ENCODE data around the gene BRSK2. TPM values are rescaled to one million over a fixed set of nuclear protein-coding genes. Genes with fewer than 3 reads are reported as not detected.
"Not testable (repeated sequence)": the region's sequence is repeated elsewhere in the genome, so short reads cannot be mapped to it uniquely, and the experiment has no call there.

The BRSK2 gene
- polyA plus RNA-seq, 2 donors, result 0.90 to 1.1 TPM

GRCh38 chr11:1414650-1415049 lies 24.9 kb downstream of the BRSK2 start:
- H3K4me1 ChIP-seq (ENCODE audit: control insufficient read depth in 2 of 2, insufficient read depth in 2 of 2, low read length in 1 of 2), result no peaks in the 10 kb centered on the region
- no peak overlapping the region for H3K27ac ChIP-seq (ENCODE audit: low read depth in 2 of 2, low read length in 1 of 2)
- no peaks in the 10 kb centered on the region for H3K27me3 ChIP-seq (ENCODE audit: control insufficient read depth in 1 of 2, insufficient read depth in 2 of 2, low read length in 2 of 2)
- H3K9me3 ChIP-seq (ENCODE audit: control insufficient read depth in 2 of 2, insufficient read depth in 1 of 2, low read depth in 1 of 2, low read length in 1 of 2), result peaks cover 10 to 17% of the 10 kb centered on the region in 2 donors
- no peaks in the 10 kb centered on the region for H3K36me3 ChIP-seq (ENCODE audit: control insufficient read depth in 2 of 2, insufficient read depth in 2 of 2, low read length in 1 of 2)
- no peak overlapping the region for H3K4me3 ChIP-seq (ENCODE audit: low read depth in 1 of 2, low read length in 2 of 2)
- 87 to 90% methylated on average over 22 of the region's 22 CpGs for WGBS, 2 donors

- Histone ChIP-seq H3K36me3 (ENCODE audit: control insufficient read depth in 2 of 2, insufficient read depth in 2 of 2, low read length in 1 of 2) (no peaks in the 10 kb centered on the region), H3K27me3 (ENCODE audit: control insufficient read depth in 1 of 2, insufficient read depth in 2 of 2, low read length in 2 of 2) (no peaks in the 10 kb centered on the region), H3K4me1 (ENCODE audit: control insufficient read depth in 2 of 2, insufficient read depth in 2 of 2, low read length in 1 of 2) (no peaks in the 10 kb centered on the region), H3K9me3 (ENCODE audit: control insufficient read depth in 2 of 2, insufficient read depth in 1 of 2, low read depth in 1 of 2, low read length in 1 of 2) (peaks cover 12 to 22% of the 10 kb centered on the region in 2 donors), H3K27ac (ENCODE audit: low read depth in 2 of 2, low read length in 1 of 2) (no peak overlapping the region), H3K4me3 (ENCODE audit: low read depth in 1 of 2, low read length in 2 of 2) (no peak overlapping the region)
- 84 to 85% methylated on average over 7 of the region's 7 CpGs for WGBS, 2 donors
Measured at GRCh38 chr11:1415631-1416030, 25.9 kb downstream of the BRSK2 start.

- 86 to 98% methylated on average over 1 of the region's 1 CpG for WGBS, 2 donors
- not testable (repeated sequence) for H3K27me3 ChIP-seq (ENCODE audit: control insufficient read depth in 1 of 2, insufficient read depth in 2 of 2, low read length in 2 of 2)
- peaks cover 12 to 25% of the 10 kb centered on the region in 2 donors for H3K9me3 ChIP-seq (ENCODE audit: control insufficient read depth in 2 of 2, insufficient read depth in 1 of 2, low read depth in 1 of 2, low read length in 1 of 2)
Measured at GRCh38 chr11:1418192-1418795, 28.6 kb downstream of the BRSK2 start.

GRCh38 chr11:1419811-1420210 lies 30.1 kb downstream of the BRSK2 start:
- H3K9me3 ChIP-seq (ENCODE audit: control insufficient read depth in 2 of 2, insufficient read depth in 1 of 2, low read depth in 1 of 2, low read length in 1 of 2), result peaks cover 12 to 21% of the 10 kb centered on the region in 2 donors
- no peaks in the 10 kb centered on the region for H3K36me3 ChIP-seq (ENCODE audit: control insufficient read depth in 2 of 2, insufficient read depth in 2 of 2, low read length in 1 of 2)
- WGBS, 2 donors, result 84 to 91% methylated on average over 17 of the region's 17 CpGs
- H3K27me3 ChIP-seq (ENCODE audit: control insufficient read depth in 1 of 2, insufficient read depth in 2 of 2, low read length in 2 of 2), result no peaks in the 10 kb centered on the region
- no peak overlapping the region for H3K4me3 ChIP-seq (ENCODE audit: low read depth in 1 of 2, low read length in 2 of 2)
- H3K27ac ChIP-seq (ENCODE audit: low read depth in 2 of 2, low read length in 1 of 2), result no peak overlapping the region
- no peaks in the 10 kb centered on the region for H3K4me1 ChIP-seq (ENCODE audit: control insufficient read depth in 2 of 2, insufficient read depth in 2 of 2, low read length in 1 of 2)

More at GRCh38 chr11:1418192-1418795, 28.6 kb downstream of the BRSK2 start:
- H3K4me1 ChIP-seq (ENCODE audit: control insufficient read depth in 2 of 2, insufficient read depth in 2 of 2, low read length in 1 of 2); H3K4me3 ChIP-seq (ENCODE audit: low read depth in 1 of 2, low read length in 2 of 2); H3K27ac ChIP-seq (ENCODE audit: low read depth in 2 of 2, low read length in 1 of 2); H3K36me3 ChIP-seq (ENCODE audit: control insufficient read depth in 2 of 2, insufficient read depth in 2 of 2, low read length in 1 of 2): not testable (repeated sequence)

- Histone ChIP-seq H3K4me1 (ENCODE audit: control insufficient read depth in 2 of 2, insufficient read depth in 2 of 2, low read length in 1 of 2) (no peaks in the 10 kb centered on the region), H3K9me3 (ENCODE audit: control insufficient read depth in 2 of 2, insufficient read depth in 1 of 2, low read depth in 1 of 2, low read length in 1 of 2) (peaks cover 12 to 17% of the 10 kb centered on the region in 2 donors), H3K36me3 (ENCODE audit: control insufficient read depth in 2 of 2, insufficient read depth in 2 of 2, low read length in 1 of 2) (no peaks in the 10 kb centered on the region), H3K27me3 (ENCODE audit: control insufficient read depth in 1 of 2, insufficient read depth in 2 of 2, low read length in 2 of 2) (no peaks in the 10 kb centered on the region), H3K4me3 (ENCODE audit: low read depth in 1 of 2, low read length in 2 of 2) (no peak overlapping the region), H3K27ac (ENCODE audit: low read depth in 2 of 2, low read length in 1 of 2) (no peak overlapping the region)
- 70 to 82% methylated on average over 11 of the region's 11 CpGs for WGBS, 2 donors
Measured at GRCh38 chr11:1421291-1421690, 31.6 kb downstream of the BRSK2 start.

GRCh38 chr11:1422481-1422880 lies 32.7 kb downstream of the BRSK2 start:
- no peak overlapping the region for H3K4me3 ChIP-seq (ENCODE audit: low read depth in 1 of 2, low read length in 2 of 2)
- H3K9me3 ChIP-seq (ENCODE audit: control insufficient read depth in 2 of 2, insufficient read depth in 1 of 2, low read depth in 1 of 2, low read length in 1 of 2), result peaks cover 12 to 13% of the 10 kb centered on the region in 2 donors
- WGBS, 2 donors, result 54 to 56% methylated on average over 9 of the region's 9 CpGs

GRCh38 chr11:1422981-1423380 lies 33.2 kb downstream of the BRSK2 start:
- WGBS, 2 donors, result 78 to 87% methylated on average over 15 of the region's 15 CpGs
- no peak overlapping the region for H3K4me3 ChIP-seq (ENCODE audit: low read depth in 1 of 2, low read length in 2 of 2)
- no peak overlapping the region for H3K27ac ChIP-seq (ENCODE audit: low read depth in 2 of 2, low read length in 1 of 2)
- no peaks in the 10 kb centered on the region for H3K4me1 ChIP-seq (ENCODE audit: control insufficient read depth in 2 of 2, insufficient read depth in 2 of 2, low read length in 1 of 2)
- no peaks in the 10 kb centered on the region for H3K36me3 ChIP-seq (ENCODE audit: control insufficient read depth in 2 of 2, insufficient read depth in 2 of 2, low read length in 1 of 2)
- H3K9me3 ChIP-seq (ENCODE audit: control insufficient read depth in 2 of 2, insufficient read depth in 1 of 2, low read depth in 1 of 2, low read length in 1 of 2), result peaks cover 12 to 13% of the 10 kb centered on the region in 2 donors
- no peaks in the 10 kb centered on the region for H3K27me3 ChIP-seq (ENCODE audit: control insufficient read depth in 1 of 2, insufficient read depth in 2 of 2, low read length in 2 of 2)

More at GRCh38 chr11:1422481-1422880, 32.7 kb downstream of the BRSK2 start:
- Histone ChIP-seq H3K27me3 (ENCODE audit: control insufficient read depth in 1 of 2, insufficient read depth in 2 of 2, low read length in 2 of 2) (no peaks in the 10 kb centered on the region), H3K27ac (ENCODE audit: low read depth in 2 of 2, low read length in 1 of 2) (no peak overlapping the region), H3K36me3 (ENCODE audit: control insufficient read depth in 2 of 2, insufficient read depth in 2 of 2, low read length in 1 of 2) (no peaks in the 10 kb centered on the region), H3K4me1 (ENCODE audit: control insufficient read depth in 2 of 2, insufficient read depth in 2 of 2, low read length in 1 of 2) (no peaks in the 10 kb centered on the region)

- H3K4me3 ChIP-seq (ENCODE audit: low read depth in 1 of 2, low read length in 2 of 2); H3K4me1 ChIP-seq (ENCODE audit: control insufficient read depth in 2 of 2, insufficient read depth in 2 of 2, low read length in 1 of 2); H3K36me3 ChIP-seq (ENCODE audit: control insufficient read depth in 2 of 2, insufficient read depth in 2 of 2, low read length in 1 of 2); H3K27me3 ChIP-seq (ENCODE audit: control insufficient read depth in 1 of 2, insufficient read depth in 2 of 2, low read length in 2 of 2); H3K27ac ChIP-seq (ENCODE audit: low read depth in 2 of 2, low read length in 1 of 2): not testable (repeated sequence)
- 77 to 88% methylated on average over 14 to 19 of the region's 22 CpGs for WGBS, 2 donors
- peaks cover 12 to 13% of the 10 kb centered on the region in 2 donors for H3K9me3 ChIP-seq (ENCODE audit: control insufficient read depth in 2 of 2, insufficient read depth in 1 of 2, low read depth in 1 of 2, low read length in 1 of 2)
Measured at GRCh38 chr11:1423406-1423805, 33.7 kb downstream of the BRSK2 start.

- no peaks in the 10 kb centered on the region for H3K36me3 ChIP-seq (ENCODE audit: control insufficient read depth in 2 of 2, insufficient read depth in 2 of 2, low read length in 1 of 2)
- H3K9me3 ChIP-seq (ENCODE audit: control insufficient read depth in 2 of 2, insufficient read depth in 1 of 2, low read depth in 1 of 2, low read length in 1 of 2), result peaks cover 3 to 9% of the 10 kb centered on the region in 2 donors
- H3K4me3 ChIP-seq (ENCODE audit: low read depth in 1 of 2, low read length in 2 of 2), result no peak overlapping the region
- H3K27me3 ChIP-seq (ENCODE audit: control insufficient read depth in 1 of 2, insufficient read depth in 2 of 2, low read length in 2 of 2), result no peaks in the 10 kb centered on the region
- no peak overlapping the region for H3K27ac ChIP-seq (ENCODE audit: low read depth in 2 of 2, low read length in 1 of 2)
- H3K4me1 ChIP-seq (ENCODE audit: control insufficient read depth in 2 of 2, insufficient read depth in 2 of 2, low read length in 1 of 2), result peaks cover 0 to 2% of the 10 kb centered on the region in 2 donors
- WGBS, 2 donors, result 75 to 82% methylated on average over 22 of the region's 22 CpGs
Measured at GRCh38 chr11:1425006-1425405, 35.3 kb downstream of the BRSK2 start.

GRCh38 chr11:1425439-1425838 lies 35.7 kb downstream of the BRSK2 start:
- Histone ChIP-seq H3K27ac (ENCODE audit: low read depth in 2 of 2, low read length in 1 of 2) (no peak overlapping the region), H3K36me3 (ENCODE audit: control insufficient read depth in 2 of 2, insufficient read depth in 2 of 2, low read length in 1 of 2) (no peaks in the 10 kb centered on the region), H3K4me1 (ENCODE audit: control insufficient read depth in 2 of 2, insufficient read depth in 2 of 2, low read length in 1 of 2) (peaks cover 0 to 2% of the 10 kb centered on the region in 2 donors), H3K9me3 (ENCODE audit: control insufficient read depth in 2 of 2, insufficient read depth in 1 of 2, low read depth in 1 of 2, low read length in 1 of 2) (peaks cover 0 to 7% of the 10 kb centered on the region in 2 donors), H3K27me3 (ENCODE audit: control insufficient read depth in 1 of 2, insufficient read depth in 2 of 2, low read length in 2 of 2) (no peaks in the 10 kb centered on the region), H3K4me3 (ENCODE audit: low read depth in 1 of 2, low read length in 2 of 2) (no peak overlapping the region)
- 59 to 63% methylated on average over 13 to 17 of the region's 17 CpGs for WGBS, 2 donors

All from esophagus (tissue), 2 donors.